ENCODE data around the gene ACP7.
"Not testable (repeated sequence)": the region's sequence is repeated elsewhere in the genome, so short reads cannot be mapped to it uniquely, and the experiment has no call there.

The ACP7 gene

DNA sequence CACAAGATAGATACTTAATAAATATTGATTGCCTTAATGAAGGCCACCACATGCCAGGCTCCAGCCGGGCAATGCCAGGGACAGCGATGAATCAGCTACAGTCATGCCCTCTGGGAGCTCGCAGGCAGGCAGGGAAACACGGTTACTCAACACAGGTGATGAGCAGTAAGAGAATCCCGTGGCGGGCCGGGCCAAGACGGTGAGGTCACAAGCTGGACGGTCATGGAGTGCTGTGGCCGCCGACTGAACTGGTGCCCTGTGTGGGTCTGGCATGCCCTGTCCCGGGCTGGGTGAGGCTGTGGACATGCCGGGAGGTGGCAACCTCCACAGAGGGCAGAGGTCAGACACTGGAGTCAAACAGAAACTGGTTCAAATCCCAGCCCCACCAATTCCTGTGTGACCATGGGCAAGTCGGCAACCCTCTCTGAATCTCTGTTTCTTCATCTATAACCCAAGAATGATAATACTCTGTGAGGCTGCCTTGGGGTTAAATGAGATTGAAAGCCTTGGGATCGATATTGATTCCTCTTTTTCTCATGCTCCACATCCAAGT lies 28.2 kb downstream of the ACP7 start:
- TF ChIP-seq POLR2A (IDR thresholded peaks at IDR 0.05; ENCODE audit: low read depth, low read length) = no peak
- TF ChIP-seq TAF1 (IDR thresholded peaks at IDR 0.05; ENCODE audit: borderline replicate concordance, low read depth, low read length) = no peak
- DNase-seq (ENCODE audit: insufficient read length) = no peak
- FAIRE-seq = no peak

- FAIRE-seq (no peak), DNase-seq (ENCODE audit: insufficient read length) (no peak)
- TF ChIP-seq POLR2A (IDR thresholded peaks at IDR 0.05; ENCODE audit: low read depth, low read length) = no peak
- TF ChIP-seq TAF1 (IDR thresholded peaks at IDR 0.05; ENCODE audit: borderline replicate concordance, low read depth, low read length) = no peak
- no peak for TF ChIP-seq POLR2AphosphoS5 (IDR thresholded peaks at IDR 0.05; ENCODE audit: low read depth, low read length)
Measured at GRCh38 chr19:39113199-39113598, 29.0 kb downstream of the ACP7 start.

DNA sequence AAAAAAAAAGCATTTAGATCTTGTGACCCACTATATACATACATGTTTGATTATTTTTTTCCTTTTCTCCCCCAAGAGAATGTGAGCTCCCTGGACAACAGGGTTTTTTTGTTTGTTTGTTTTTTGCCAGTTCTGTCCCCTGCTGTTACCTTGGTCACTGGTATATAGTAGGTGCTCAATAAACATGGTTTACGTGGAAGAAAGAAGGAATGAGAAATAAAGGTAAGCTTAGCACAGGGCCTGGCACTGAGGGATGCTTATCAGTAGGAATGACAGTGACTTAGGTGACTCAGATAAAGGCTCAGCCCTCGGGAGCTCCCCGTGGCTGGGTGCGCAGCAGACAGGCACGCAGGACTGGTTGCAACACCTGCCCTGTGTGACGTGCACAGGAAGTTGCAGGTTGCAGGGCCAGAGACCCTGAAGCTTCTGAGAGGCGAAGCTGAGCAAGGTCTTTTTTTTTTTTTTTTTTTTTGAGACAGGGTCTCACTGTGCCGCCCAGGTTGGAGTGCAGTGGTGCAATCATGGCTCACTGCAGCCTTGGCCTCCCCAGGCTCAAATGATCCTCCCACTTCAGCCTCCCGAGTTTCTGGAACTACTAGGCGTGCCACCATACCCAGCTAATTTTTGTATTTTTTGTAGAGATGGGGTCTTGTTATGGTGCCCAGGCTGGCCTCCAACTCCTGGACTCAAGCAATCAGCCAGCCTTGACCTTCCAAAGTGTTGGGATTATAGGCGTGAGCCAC lies 31.1 kb downstream of the ACP7 start:
- TF ChIP-seq TAF1 (IDR thresholded peaks at IDR 0.05; ENCODE audit: borderline replicate concordance, low read depth, low read length) (no peak), POLR2AphosphoS5 (IDR thresholded peaks at IDR 0.05; ENCODE audit: low read depth, low read length) (no peak), POLR2A (IDR thresholded peaks at IDR 0.05; ENCODE audit: low read depth, low read length) (no peak)
- no peak for DNase-seq (ENCODE audit: insufficient read length)
- FAIRE-seq = no peak

- FAIRE-seq; DNase-seq (ENCODE audit: insufficient read length): not testable (repeated sequence)
Measured at GRCh38 chr19:39117023-39117422, 32.9 kb downstream of the ACP7 start.

DNA sequence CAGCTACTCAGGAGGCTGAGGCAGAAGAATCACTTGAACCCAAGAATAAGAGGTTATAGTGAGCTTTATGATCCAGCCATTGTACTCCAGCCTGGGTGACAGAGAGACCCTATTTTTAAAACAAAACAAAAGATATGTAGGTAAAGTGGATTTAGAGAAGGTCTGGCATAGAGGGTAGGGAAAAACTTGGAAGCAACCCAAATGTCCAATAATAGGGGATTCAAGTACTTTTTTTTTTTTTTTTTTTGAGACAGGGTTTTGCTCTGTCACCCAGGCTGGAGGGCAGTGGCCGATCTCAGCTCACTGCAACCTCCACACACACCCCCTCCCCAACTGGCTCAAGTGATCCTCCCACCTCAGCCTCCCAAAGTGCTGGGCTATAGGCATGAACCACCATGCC lies 35.7 kb downstream of the ACP7 start:
- FAIRE-seq = no peak

DNA sequence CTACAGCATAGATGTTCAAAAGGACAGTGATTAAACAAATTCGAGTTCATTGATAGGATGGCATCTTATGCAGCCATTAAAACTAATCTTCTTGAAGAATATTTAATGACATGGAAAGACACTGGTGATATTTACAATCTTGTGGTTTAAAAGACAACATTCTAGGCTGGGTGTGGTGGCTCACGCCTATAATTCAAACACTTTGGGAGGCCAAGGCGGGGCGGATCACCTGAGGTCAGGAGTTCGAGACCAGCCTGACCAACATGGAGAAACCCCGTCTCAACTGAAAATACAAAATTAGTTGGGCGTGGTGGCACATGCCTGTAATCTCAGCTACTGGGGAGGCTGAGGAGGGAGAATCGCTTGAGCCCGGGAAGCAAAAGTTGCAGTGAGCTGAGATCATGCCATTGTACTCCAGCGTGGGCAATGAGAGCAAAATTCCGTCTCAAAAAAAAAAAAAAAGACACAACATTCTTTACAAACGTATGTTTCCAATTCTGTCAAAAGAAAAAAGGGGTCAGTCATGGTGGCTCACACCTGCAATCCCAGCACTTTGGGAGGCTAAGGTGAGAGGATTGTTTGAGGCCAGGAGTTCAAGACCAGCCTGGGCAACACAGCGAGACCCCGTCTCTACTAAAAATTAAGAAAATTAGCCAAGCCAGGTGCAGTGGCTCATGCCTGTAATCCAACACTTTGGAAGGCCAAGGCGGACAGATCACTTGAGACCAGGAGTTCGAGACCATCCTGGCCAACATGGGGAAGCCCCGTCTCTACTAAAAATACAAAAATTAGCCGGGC lies 39.0 kb downstream of the ACP7 start:
- FAIRE-seq = no peak
- TF ChIP-seq POLR2A (IDR thresholded peaks at IDR 0.05; ENCODE audit: low read depth, low read length) = no peak
- TF ChIP-seq TAF1 (IDR thresholded peaks at IDR 0.05; ENCODE audit: borderline replicate concordance, low read depth, low read length) = no peak
- TF ChIP-seq POLR2AphosphoS5 (IDR thresholded peaks at IDR 0.05; ENCODE audit: low read depth, low read length) = no peak
- no peak for DNase-seq (ENCODE audit: insufficient read length)

More for the DNA sequence above, 35.7 kb downstream of the ACP7 start:
- no peak for TF ChIP-seq TAF1 (IDR thresholded peaks at IDR 0.05; ENCODE audit: borderline replicate concordance, low read depth, low read length)
- TF ChIP-seq POLR2A (IDR thresholded peaks at IDR 0.05; ENCODE audit: low read depth, low read length) = no peak
- TF ChIP-seq POLR2AphosphoS5 (IDR thresholded peaks at IDR 0.05; ENCODE audit: low read depth, low read length) = no peak
- DNase-seq (ENCODE audit: insufficient read length) = no peak

- no peak for DNase-seq (ENCODE audit: insufficient read length)
- FAIRE-seq = no peak
- TF ChIP-seq TAF1 (IDR thresholded peaks at IDR 0.05; ENCODE audit: borderline replicate concordance, low read depth, low read length) (no peak), POLR2A (IDR thresholded peaks at IDR 0.05; ENCODE audit: low read depth, low read length) (no peak), POLR2AphosphoS5 (IDR thresholded peaks at IDR 0.05; ENCODE audit: low read depth, low read length) (no peak)
Measured at GRCh38 chr19:39124136-39124764, 40.1 kb downstream of the ACP7 start.

DNA sequence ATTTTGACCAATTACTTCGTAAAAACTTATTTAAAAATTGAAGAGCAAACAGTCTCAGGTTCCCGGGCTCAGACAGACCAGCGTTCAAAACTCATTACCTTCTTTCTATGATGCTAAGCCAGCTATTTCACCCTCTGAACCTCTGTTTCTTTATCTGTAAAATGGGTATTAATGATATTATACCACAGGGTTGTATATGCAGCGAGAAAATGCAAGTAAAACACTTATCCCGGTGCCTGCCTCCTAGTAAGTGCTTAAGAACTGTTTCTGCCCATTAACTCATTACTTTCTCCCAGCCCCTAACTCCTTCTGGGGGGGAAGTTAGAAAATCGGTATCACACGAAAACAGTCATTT lies 41.0 kb downstream of the ACP7 start:
- no peak for DNase-seq (ENCODE audit: insufficient read length)
- FAIRE-seq = no peak
- no peak for TF ChIP-seq TAF1 (IDR thresholded peaks at IDR 0.05; ENCODE audit: borderline replicate concordance, low read depth, low read length)
- TF ChIP-seq POLR2AphosphoS5 (IDR thresholded peaks at IDR 0.05; ENCODE audit: low read depth, low read length) = no peak
- no peak for TF ChIP-seq POLR2A (IDR thresholded peaks at IDR 0.05; ENCODE audit: low read depth, low read length)

- TF ChIP-seq POLR2AphosphoS5 (IDR thresholded peaks at IDR 0.05; ENCODE audit: low read depth, low read length) (0 out of 2 replicates have a peak, but pooled peaks have one; percentile 50), TAF1 (IDR thresholded peaks at IDR 0.05; ENCODE audit: borderline replicate concordance, low read depth, low read length) (peak; percentile 86), POLR2A (IDR thresholded peaks at IDR 0.05; ENCODE audit: low read depth, low read length) (peak; percentile 82)
- peak; percentile 100 for DNase-seq (ENCODE audit: insufficient read length)
- FAIRE-seq = peak; percentile 93
Measured at GRCh38 chr19:39125554-39126311, 41.6 kb downstream of the ACP7 start, which contains the start of gene PAK4. TSS of gene PAK4 (plus strand) at chr19:39125786. CDS start at chr19:39169554, 43,768 bp downstream.

DNA sequence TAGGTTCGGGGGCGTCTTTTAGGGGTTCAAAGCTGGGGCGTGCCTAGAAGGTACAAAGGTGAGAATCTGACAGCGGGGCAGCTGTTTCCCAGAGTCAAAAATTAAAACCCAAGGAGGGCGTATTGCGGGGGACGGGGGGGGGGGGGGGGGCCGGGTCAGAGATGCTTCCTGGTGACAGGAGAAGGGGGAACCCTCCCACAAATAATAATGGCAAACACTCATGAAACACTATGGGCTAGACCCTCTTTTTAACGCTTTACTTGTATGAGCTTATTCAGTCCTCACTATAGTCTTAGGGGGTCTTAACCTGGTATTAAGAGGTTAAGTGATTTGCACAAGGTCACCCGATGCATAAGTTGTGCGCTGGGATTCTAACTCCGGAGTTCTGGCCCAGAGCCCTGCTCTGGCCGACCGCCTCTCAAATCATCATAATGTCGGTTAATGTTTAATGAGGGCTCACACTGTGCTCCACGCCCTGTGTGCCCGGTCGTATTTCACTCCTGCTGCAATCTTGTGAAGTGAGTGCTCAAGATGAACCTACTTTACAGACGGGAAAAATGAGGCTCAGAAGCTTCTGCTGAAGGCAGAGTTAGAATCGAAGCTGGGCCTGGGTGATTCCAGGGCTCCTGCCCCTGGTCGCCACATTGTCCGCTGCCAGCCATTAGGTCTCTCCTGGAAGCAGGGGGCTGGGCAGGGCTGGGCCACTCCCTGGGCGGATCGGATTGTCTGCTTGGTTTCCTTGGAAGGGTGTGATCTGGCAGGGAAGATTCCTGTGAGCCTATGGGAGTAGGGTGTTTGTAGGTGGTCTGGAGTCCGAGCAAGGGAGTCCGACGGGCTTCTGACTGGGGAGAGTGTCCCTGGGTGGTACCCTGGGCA lies 42.4 kb downstream of the ACP7 start:
- DNase-seq (ENCODE audit: insufficient read length) (no peak), FAIRE-seq (no peak)
- TF ChIP-seq POLR2A (IDR thresholded peaks at IDR 0.05; ENCODE audit: low read depth, low read length) = no peak
- no peak for TF ChIP-seq POLR2AphosphoS5 (IDR thresholded peaks at IDR 0.05; ENCODE audit: low read depth, low read length)
- no peak for TF ChIP-seq TAF1 (IDR thresholded peaks at IDR 0.05; ENCODE audit: borderline replicate concordance, low read depth, low read length)

All from GM12892 (cell line).